ENCODE measurements around the gene RASGRP4. TPM values are rescaled to one million over a fixed set of nuclear protein-coding genes. Genes with fewer than 3 reads are reported as not detected.

The RASGRP4 gene
- total RNA-seq, 4 donors from 2014 or later: 1.5 to 19.8 (median 1.7) TPM; not detected in 1

GRCh38 chr19:38457202-38457601, 31.2 kb upstream of the RASGRP4 start:
- intact Hi-C loops (cut with DNase I; ENCODE audit: low total_unique reads) (loop anchor here (5.0 kb wide), 1 partner anchor 140 kb away; no protein-coding TSS in a partner anchor), in situ Hi-C loops (cut with MboI; ENCODE audit: low pct_ligation_motif_present in 1 of 4, low pct_unique_long_range_greater_than_20kb in 1 of 4, low sequenced_read_pairs in 3 of 4) (no loop called here)
- 59 to 80% methylated on average over 1 to 5 of the region's 5 CpGs for WGBS, 2 donors (ENCODE audit: low coverage in 1 of 2)
- no peaks in the 10 kb centered on the region for H3K27me3 ChIP-seq
- no peaks in the 10 kb centered on the region for H3K4me1 ChIP-seq
- TF ChIP-seq POLR2A (IDR thresholded peaks at IDR 0.05) (no peak), EP300 (IDR thresholded peaks at IDR 0.05; ENCODE audit: low read depth) (no peak), POLR2AphosphoS5 (IDR thresholded peaks at IDR 0.05) (no peak)
- TF ChIP-seq, protein P1, sequence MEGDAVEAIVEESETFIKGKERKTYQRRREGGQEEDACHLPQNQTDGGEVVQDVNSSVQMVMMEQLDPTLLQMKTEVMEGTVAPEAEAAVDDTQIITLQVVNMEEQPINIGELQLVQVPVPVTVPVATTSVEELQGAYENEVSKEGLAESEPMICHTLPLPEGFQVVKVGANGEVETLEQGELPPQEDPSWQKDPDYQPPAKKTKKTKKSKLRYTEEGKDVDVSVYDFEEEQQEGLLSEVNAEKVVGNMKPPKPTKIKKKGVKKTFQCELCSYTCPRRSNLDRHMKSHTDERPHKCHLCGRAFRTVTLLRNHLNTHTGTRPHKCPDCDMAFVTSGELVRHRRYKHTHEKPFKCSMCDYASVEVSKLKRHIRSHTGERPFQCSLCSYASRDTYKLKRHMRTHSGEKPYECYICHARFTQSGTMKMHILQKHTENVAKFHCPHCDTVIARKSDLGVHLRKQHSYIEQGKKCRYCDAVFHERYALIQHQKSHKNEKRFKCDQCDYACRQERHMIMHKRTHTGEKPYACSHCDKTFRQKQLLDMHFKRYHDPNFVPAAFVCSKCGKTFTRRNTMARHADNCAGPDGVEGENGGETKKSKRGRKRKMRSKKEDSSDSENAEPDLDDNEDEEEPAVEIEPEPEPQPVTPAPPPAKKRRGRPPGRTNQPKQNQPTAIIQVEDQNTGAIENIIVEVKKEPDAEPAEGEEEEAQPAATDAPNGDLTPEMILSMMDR (IDR thresholded peaks at IDR 0.05): no peak
- no peaks in the 10 kb centered on the region for H3K36me3 ChIP-seq
- no peak overlapping the region for H3K4me3 ChIP-seq
- H3K27ac ChIP-seq: no peak overlapping the region
- no peak for DNase-seq
- H3K9me3 ChIP-seq: no peaks in the 10 kb centered on the region

DNA sequence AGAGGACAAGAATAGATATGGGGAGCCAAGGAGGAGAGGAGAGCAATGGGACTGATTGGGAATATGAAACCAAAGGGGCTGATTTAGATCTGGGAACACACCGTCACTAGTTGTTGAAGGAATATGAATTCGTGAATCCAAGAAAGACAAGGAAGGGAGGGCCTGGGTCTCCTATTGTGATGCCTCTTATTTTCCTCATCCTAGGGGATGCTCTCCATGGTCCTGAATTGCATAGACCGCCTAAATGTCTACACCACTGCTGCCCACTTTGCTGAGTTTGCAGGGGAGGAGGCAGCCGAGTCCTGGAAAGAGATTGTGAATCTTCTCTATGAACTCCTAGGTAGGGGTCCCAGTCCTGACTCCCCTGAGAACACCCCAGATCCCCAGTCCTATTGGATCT, 29.0 kb upstream of the RASGRP4 start:
- intact Hi-C loops (cut with DNase I; ENCODE audit: low total_unique reads) (loop anchor here (5.0 kb wide), 1 partner anchor 142 kb away; no protein-coding TSS in a partner anchor), in situ Hi-C loops (cut with MboI; ENCODE audit: low pct_ligation_motif_present in 1 of 4, low pct_unique_long_range_greater_than_20kb in 1 of 4, low sequenced_read_pairs in 3 of 4) (no loop called here)
- no peaks in the 10 kb centered on the region for H3K36me3 ChIP-seq
- no peaks in the 10 kb centered on the region for H3K27me3 ChIP-seq
- H3K4me3 ChIP-seq: no peak overlapping the region
- H3K4me1 ChIP-seq: no peaks in the 10 kb centered on the region
- no peak for DNase-seq
- WGBS, 2 donors (ENCODE audit: low coverage in 1 of 2): 50 to 60% methylated on average over 1 to 4 of the region's 4 CpGs
- TF ChIP-seq POLR2AphosphoS5 (IDR thresholded peaks at IDR 0.05): no peak
- no peak overlapping the region for H3K27ac ChIP-seq
- no peaks in the 10 kb centered on the region for H3K9me3 ChIP-seq

- Histone ChIP-seq H3K36me3 (no peaks in the 10 kb centered on the region), H3K27me3 (no peaks in the 10 kb centered on the region), H3K4me1 (no peaks in the 10 kb centered on the region), H3K9me3 (no peaks in the 10 kb centered on the region), H3K4me3 (no peak overlapping the region), H3K27ac (no peak overlapping the region)
- intact Hi-C loops (cut with DNase I; ENCODE audit: low total_unique reads): no loop called here
- WGBS, 2 donors (ENCODE audit: low coverage in 1 of 2): 61% methylated on average over 3 of the region's 3 CpGs
- in situ Hi-C loops (cut with MboI; ENCODE audit: low pct_ligation_motif_present in 1 of 4, low pct_unique_long_range_greater_than_20kb in 1 of 4, low sequenced_read_pairs in 3 of 4): no loop called here
- no peak for TF ChIP-seq EP300 (IDR thresholded peaks at IDR 0.05; ENCODE audit: low read depth)
- no peak for TF ChIP-seq POLR2A (IDR thresholded peaks at IDR 0.05)
- TF ChIP-seq, protein P1 (IDR thresholded peaks at IDR 0.05): no peak
- no peak for TF ChIP-seq POLR2AphosphoS5 (IDR thresholded peaks at IDR 0.05)
- DNase-seq: no peak
These were observed 27.6 kb upstream of the RASGRP4 start for GRCh38 chr19:38453596-38453995.

- 42 to 78% methylated on average over 14 to 27 of the region's 45 CpGs for WGBS, 2 donors (ENCODE audit: low coverage in 1 of 2)
- in situ Hi-C loops (cut with MboI; ENCODE audit: low pct_ligation_motif_present in 1 of 4, low pct_unique_long_range_greater_than_20kb in 1 of 4, low sequenced_read_pairs in 3 of 4) (no loop called here), intact Hi-C loops (cut with DNase I; ENCODE audit: low total_unique reads) (no loop called here)
- no peak for TF ChIP-seq POLR2A (IDR thresholded peaks at IDR 0.05)
- TF ChIP-seq, protein P1 (IDR thresholded peaks at IDR 0.05): no peak
- TF ChIP-seq EP300 (IDR thresholded peaks at IDR 0.05; ENCODE audit: low read depth): no peak
- TF ChIP-seq POLR2AphosphoS5 (IDR thresholded peaks at IDR 0.05): no peak
- Histone ChIP-seq H3K9me3 (no peaks in the 10 kb centered on the region), H3K4me3 (no peak overlapping the region), H3K27me3 (no peaks in the 10 kb centered on the region), H3K36me3 (no peaks in the 10 kb centered on the region), H3K27ac (no peak overlapping the region), H3K4me1 (no peaks in the 10 kb centered on the region)
- DNase-seq: no peak
These were observed 26.7 kb upstream of the RASGRP4 start for GRCh38 chr19:38452430-38453366.

Measured in transverse colon (tissue), 4 donors.